Loucy (cell line): ENCODE data around the gene IGF2R.

Experiments used
- CTCF ChIP-seq: fragments of 200-600 bp; sonication (generic); conservative IDR thresholded peaks from 2 replicates; pipeline ENCODE4 v1.5.1; 2014; ENCODE audit warnings: mild to moderate bottlenecking, antibody characterized with exemption, low read length
- EZH2phosphoT487 ChIP-seq: fragments of 200-600 bp; IDR thresholded peaks from 2 replicates; pipeline ENCODE4 v1.6.1; 2018; ENCODE audit warnings: antibody characterized with exemption, mild to moderate bottlenecking, moderate library complexity, borderline replicate concordance

- TF ChIP-seq CTCF (no peak), EZH2phosphoT487 (no peak)
Measured at GRCh38 chr6:159966339-159966738, 2.5 kb upstream of the IGF2R start.
